K562 (cell line): ENCODE measurements around the gene NT5DC4. TPM values are rescaled to one million over a fixed set of nuclear protein-coding genes. Genes with fewer than 3 reads are reported as not detected.
A peak's percentile ranks its signal among the peaks of the same experiment; 100 is the strongest.

Experiments
- ATF1 ChIP-seq, 2 experiments: fragments of 450-650 bp in 1 of 2; IDR thresholded peaks; 2 replicates each; pipeline ENCODE4 v1.6.1; 2016; ENCODE audit warnings: missing compliant biosample characterization in 1 of 2, missing genetic modification characterization in 1 of 2
- BRD9 ChIP-seq: fragments of 450-650 bp; IDR thresholded peaks from 2 replicates; pipeline ENCODE4 v1.6.1; 2018; ENCODE audit warnings: low read depth; ENCODE audit not compliant: partially characterized antibody
- DPF2 ChIP-seq: fragments of 450-650 bp; IDR thresholded peaks from 2 replicates; pipeline ENCODE4 v1.6.1; 2016
- ESRRA ChIP-seq: fragments of 450-650 bp; IDR thresholded peaks from 2 replicates; pipeline ENCODE4 v1.6.1; 2014; ENCODE audit warnings: low read depth, mild to moderate bottlenecking, moderate library complexity, borderline replicate concordance
- HDGF ChIP-seq: fragments of 450-650 bp; IDR thresholded peaks from 2 replicates; pipeline ENCODE4 v1.6.1; 2016
- HMG20B ChIP-seq: fragments of 250-450 bp; sonication (Bioruptor Pico); IDR thresholded peaks from 2 replicates; pipeline ENCODE4 v1.5.0; 2021; ENCODE audit warnings: mild to moderate bottlenecking
- MLLT1 ChIP-seq, 2 experiments: fragments of 450-650 bp; IDR thresholded peaks; 2 replicates each; pipeline ENCODE4 v1.6.1; 2016
- NR1H2 ChIP-seq: sonication (generic); formaldehyde crosslinking; IDR thresholded peaks from 2 replicates; pipeline ENCODE4 v1.4.0; 2020; ENCODE audit warnings: mild to moderate bottlenecking, missing genetic modification reagents
- NR3C1 ChIP-seq: sonication (generic); formaldehyde crosslinking; IDR thresholded peaks from 2 replicates; pipeline ENCODE4 v1.8.1; 2022; ENCODE audit warnings: missing genetic modification reagents
- POLR2B ChIP-seq: fragments of 450-650 bp; IDR thresholded peaks from 2 replicates; pipeline ENCODE4 v1.6.1; 2018; ENCODE audit warnings: low read depth; ENCODE audit not compliant: partially characterized antibody
- POLR2G ChIP-seq: fragments of 200-400 bp; formaldehyde crosslinking; IDR thresholded peaks from 2 replicates; pipeline ENCODE4 v1.6.1; 2017; ENCODE audit warnings: low read depth, mild to moderate bottlenecking, antibody characterized with exemption, low read length, moderate library complexity
- RBBP5 ChIP-seq: fragments of 200-600 bp; sonication (generic); IDR thresholded peaks from 2 replicates; pipeline ENCODE4 v1.6.1; 2012; ENCODE audit warnings: borderline replicate concordance, mild to moderate bottlenecking, low read length, control low read depth, inconsistent platforms; ENCODE audit not compliant: insufficient read depth, poor library complexity, severe bottlenecking
- XRCC4 ChIP-seq: IDR thresholded peaks from one replicate; pipeline ENCODE4 v1.6.1; 2011; ENCODE audit not compliant: insufficient read depth, insufficient read length; ENCODE audit errors: extremely low read depth
- ZBTB34 ChIP-seq: fragments of 250-450 bp; sonication (Bioruptor Pico); IDR thresholded peaks from 2 replicates; pipeline ENCODE4 v1.8.0; 2021; ENCODE audit warnings: mild to moderate bottlenecking, moderate library complexity
- ZNF12 ChIP-seq: sonication (generic); formaldehyde crosslinking; IDR thresholded peaks from 2 replicates; pipeline ENCODE4 v1.4.0; 2020; ENCODE audit warnings: mild to moderate bottlenecking, missing genetic modification reagents
- ZNF175 ChIP-seq: fragments of 200-800 bp; sonication (Bioruptor generic); IDR thresholded peaks from 2 replicates; pipeline ENCODE4 v1.6.1; 2016; ENCODE audit warnings: low read depth, mild to moderate bottlenecking, missing genetic modification characterization, missing compliant biosample characterization
- ZNF384 ChIP-seq: IDR thresholded peaks from 2 replicates; pipeline ENCODE4 v1.6.1; 2012; ENCODE audit warnings: low read depth, low read length, improper control_type of control experiment
- ZNF740 ChIP-seq, 3 experiments: fragments of 200-800 bp in 1 of 3; sonication (Bioruptor generic) in 1 of 3; sonication (generic) in 1 of 3; formaldehyde crosslinking in 1 of 3; IDR thresholded peaks; 2 replicates each; pipeline versions ENCODE4 v1.6.1 to v1.8.0; 2016 to 2022; ENCODE audit warnings: mild to moderate bottlenecking in 2 of 3, missing compliant biosample characterization in 2 of 3, missing genetic modification characterization in 2 of 3, missing genetic modification reagents in 1 of 3
- polyA plus RNA-seq, 8 experiments: library from polyadenylated mRNA; depleted of rRNA in 4 of 8; stranded (reverse) in 5 of 8; unstranded in 3 of 8; fragments of >200 nt; fragmentation: Nextera tagmentation in 2 of 8; fragmentation: Illumina TruSeq in 1 of 8; extraction: Ambion mirVana in 2 of 8; extraction: Trizol in 1 of 8; gene quantifications; 2 replicates each; pipeline versions ENCODE4 v1.2.1 to v1.2.3, GENCODE V29; 2011 to 2014; ENCODE audit warnings: inconsistent platforms in 1 of 8, missing spikeins in 1 of 8
- total RNA-seq, 7 experiments: library from RNA; depleted of rRNA in 6 of 7; stranded (reverse); fragments of >200 nt in 6 of 7; fragmentation: Illumina TruSeq in 2 of 7; extraction: Trizol in 2 of 7; gene quantifications; 2 replicates each; pipeline versions ENCODE4 v1.2.1 to v1.2.3, GENCODE V29; 2011 to 2021; ENCODE audit warnings: low replicate concordance in 1 of 7
- TF ChIP-seq, protein P1 (sequence below): sonication (generic); formaldehyde crosslinking; IDR thresholded peaks from 2 replicates; pipeline ENCODE4 v1.9.0; 2022; ENCODE audit warnings: mild to moderate bottlenecking, missing genetic modification reagents
- TF ChIP-seq, protein P2 (sequence below): fragments of 250-450 bp; sonication (Bioruptor Pico); IDR thresholded peaks from 2 replicates; pipeline ENCODE4 v1.5.0; 2021; ENCODE audit warnings: mild to moderate bottlenecking, borderline replicate concordance
- TF ChIP-seq, protein P3 (sequence below): fragments of 450-650 bp; formaldehyde crosslinking; IDR thresholded peaks from 2 replicates; pipeline ENCODE4 v1.4.0; 2022; ENCODE audit warnings: missing genetic modification characterization

The NT5DC4 gene
- total and polyA plus RNA-seq, 9 of the 15 experiments (the other 6 are each of a cell fraction or from before 2014, with no cell fraction given) = 0.44 to 6.9 (median 2.5) TPM

- TF ChIP-seq BRD9 = no peak
- no peak for TF ChIP-seq NR3C1 (CRISPR knock-in tag)
- peak; percentile 81 for TF ChIP-seq DPF2
- TF ChIP-seq ZNF175 = no peak
- TF ChIP-seq MLLT1 (IDR thresholded peaks at IDR 0.05) = no peak
- TF ChIP-seq, protein P1, sequence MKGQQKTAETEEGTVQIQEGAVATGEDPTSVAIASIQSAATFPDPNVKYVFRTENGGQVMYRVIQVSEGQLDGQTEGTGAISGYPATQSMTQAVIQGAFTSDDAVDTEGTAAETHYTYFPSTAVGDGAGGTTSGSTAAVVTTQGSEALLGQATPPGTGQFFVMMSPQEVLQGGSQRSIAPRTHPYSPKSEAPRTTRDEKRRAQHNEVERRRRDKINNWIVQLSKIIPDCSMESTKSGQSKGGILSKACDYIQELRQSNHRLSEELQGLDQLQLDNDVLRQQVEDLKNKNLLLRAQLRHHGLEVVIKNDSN = no peak
- TF ChIP-seq, protein P2, sequence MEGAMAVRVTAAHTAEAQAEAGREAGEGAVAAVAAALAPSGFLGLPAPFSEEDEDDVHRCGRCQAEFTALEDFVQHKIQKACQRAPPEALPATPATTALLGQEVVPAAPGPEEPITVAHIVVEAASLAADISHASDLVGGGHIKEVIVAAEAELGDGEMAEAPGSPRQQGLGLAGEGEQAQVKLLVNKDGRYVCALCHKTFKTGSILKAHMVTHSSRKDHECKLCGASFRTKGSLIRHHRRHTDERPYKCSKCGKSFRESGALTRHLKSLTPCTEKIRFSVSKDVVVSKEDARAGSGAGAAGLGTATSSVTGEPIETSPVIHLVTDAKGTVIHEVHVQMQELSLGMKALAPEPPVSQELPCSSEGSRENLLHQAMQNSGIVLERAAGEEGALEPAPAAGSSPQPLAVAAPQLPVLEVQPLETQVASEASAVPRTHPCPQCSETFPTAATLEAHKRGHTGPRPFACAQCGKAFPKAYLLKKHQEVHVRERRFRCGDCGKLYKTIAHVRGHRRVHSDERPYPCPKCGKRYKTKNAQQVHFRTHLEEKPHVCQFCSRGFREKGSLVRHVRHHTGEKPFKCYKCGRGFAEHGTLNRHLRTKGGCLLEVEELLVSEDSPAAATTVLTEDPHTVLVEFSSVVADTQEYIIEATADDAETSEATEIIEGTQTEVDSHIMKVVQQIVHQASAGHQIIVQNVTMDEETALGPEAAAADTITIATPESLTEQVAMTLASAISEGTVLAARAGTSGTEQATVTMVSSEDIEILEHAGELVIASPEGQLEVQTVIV = no peak
- no peak for TF ChIP-seq ZBTB34 (CRISPR knock-in tag)
- no peak for TF ChIP-seq RBBP5
- TF ChIP-seq HDGF = no peak
- TF ChIP-seq POLR2B = no peak
- no peak for TF ChIP-seq XRCC4
- no peak for TF ChIP-seq HMG20B
- peak; percentile 70 for TF ChIP-seq ESRRA
- TF ChIP-seq POLR2G = no peak
- no peak for TF ChIP-seq ZNF12 (CRISPR knock-in tag)
- TF ChIP-seq, protein P3, sequence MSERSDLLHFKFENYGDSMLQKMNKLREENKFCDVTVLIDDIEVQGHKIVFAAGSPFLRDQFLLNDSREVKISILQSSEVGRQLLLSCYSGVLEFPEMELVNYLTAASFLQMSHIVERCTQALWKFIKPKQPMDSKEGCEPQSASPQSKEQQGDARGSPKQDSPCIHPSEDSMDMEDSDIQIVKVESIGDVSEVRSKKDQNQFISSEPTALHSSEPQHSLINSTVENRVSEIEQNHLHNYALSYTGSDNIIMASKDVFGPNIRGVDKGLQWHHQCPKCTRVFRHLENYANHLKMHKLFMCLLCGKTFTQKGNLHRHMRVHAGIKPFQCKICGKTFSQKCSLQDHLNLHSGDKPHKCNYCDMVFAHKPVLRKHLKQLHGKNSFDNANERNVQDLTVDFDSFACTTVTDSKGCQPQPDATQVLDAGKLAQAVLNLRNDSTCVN = no peak
- no peak for TF ChIP-seq NR1H2 (CRISPR knock-in tag)
- no peak for TF ChIP-seq ZNF384
- no peak for TF ChIP-seq ATF1 (CRISPR knock-in tag; IDR thresholded peaks at IDR 0.05)
- TF ChIP-seq ATF1 (tag; IDR thresholded peaks at IDR 0.05) = peak; percentile 42; the same call in 1 of the 2 replicates
- no peak for TF ChIP-seq ZNF740 (CRISPR knock-in tag; IDR thresholded peaks at IDR 0.05)
- no peak for TF ChIP-seq ZNF740 (tag; IDR thresholded peaks at IDR 0.05)
Observed at GRCh38 chr2:112728029-112728362, 7.2 kb downstream of the NT5DC4 start (continued).
